GM23338 (cell line): ENCODE data around the gene WNT11. TPM values are rescaled to one million over a fixed set of nuclear protein-coding genes. Genes with fewer than 3 reads are reported as not detected.

Source experiments
- ATAC-seq: fragments of 200-7000 bp; cut with Tn5 transposase; 3 replicates; pipeline ENCODE4 v1.9.1; 2020
- DNase-seq: peaks from one replicate; pipeline ENCODE4 v3.0.0-alpha.2; 2015; ENCODE audit warnings: low spot score
- H2AFZ ChIP-seq: fragments of 200-600 bp; sonication (generic); 2 replicates; pipeline ENCODE4 v1.8.0; 2016; ENCODE audit warnings: antibody characterized with exemption, mild to moderate bottlenecking, moderate library complexity
- H3F3A ChIP-seq: fragments of 200-600 bp; sonication (generic); replicated peaks from 2 replicates; pipeline ENCODE4 v1.8.0; 2017; ENCODE audit warnings: antibody characterized with exemption, mixed run types, low read depth
- H3K27ac ChIP-seq: fragments of 200-600 bp; sonication (generic); 2 replicates; pipeline ENCODE4 v1.6.1; 2016; ENCODE audit warnings: low read depth
- H3K27me3 ChIP-seq: fragments of 200-600 bp; sonication (generic); 2 replicates; pipeline ENCODE4 v1.8.0; 2016; ENCODE audit warnings: mild to moderate bottlenecking, mixed run types, moderate library complexity; ENCODE audit not compliant: insufficient read depth
- H3K36me3 ChIP-seq: fragments of 200-600 bp; sonication (generic); 2 replicates; pipeline ENCODE4 v1.8.0; 2016; ENCODE audit warnings: mild to moderate bottlenecking; ENCODE audit not compliant: insufficient read depth
- H3K4me1 ChIP-seq: fragments of 200-600 bp; sonication (generic); 2 replicates; pipeline ENCODE4 v1.8.0; 2016; ENCODE audit warnings: mild to moderate bottlenecking, moderate library complexity; ENCODE audit not compliant: insufficient read depth
- H3K4me2 ChIP-seq: fragments of 200-600 bp; sonication (generic); 2 replicates; pipeline ENCODE4 v1.7.1; 2017; ENCODE audit warnings: mixed run types
- H3K4me3 ChIP-seq: fragments of 200-600 bp; sonication (generic); 2 replicates; pipeline ENCODE4 v1.6.1; 2016; ENCODE audit warnings: mixed run types
- H3K79me2 ChIP-seq: fragments of 200-600 bp; sonication (generic); replicated peaks from 2 replicates; pipeline ENCODE4 v1.8.0; 2017; ENCODE audit warnings: mild to moderate bottlenecking; ENCODE audit not compliant: insufficient read depth
- H3K9me2 ChIP-seq: fragments of 200-600 bp; sonication (generic); 2 replicates; pipeline ENCODE4 v1.8.0; 2017; ENCODE audit not compliant: insufficient read depth
- H4K20me1 ChIP-seq: fragments of 200-600 bp; sonication (generic); replicated peaks from 2 replicates; pipeline ENCODE4 v1.8.0; 2017; ENCODE audit warnings: mild to moderate bottlenecking; ENCODE audit not compliant: insufficient read depth
- H3K27ac Mint-ChIP-seq: 2 replicates; pipeline ENCODE4 v1.8.0; 2020; ENCODE audit warnings: inconsistent platforms, mild to moderate bottlenecking, moderate library complexity, mixed read lengths
- H3K27me3 Mint-ChIP-seq: 3 replicates; pipeline ENCODE4 v1.8.0; 2022; ENCODE audit warnings: low read depth, mild to moderate bottlenecking, moderate library complexity, mixed read lengths, inconsistent platforms; ENCODE audit not compliant: insufficient read depth, poor library complexity
- H3K36me3 Mint-ChIP-seq: 3 replicates; pipeline ENCODE4 v1.8.0; 2021; ENCODE audit warnings: low read depth, mild to moderate bottlenecking, inconsistent platforms, moderate library complexity, mixed read lengths
- H3K4me1 Mint-ChIP-seq: 3 replicates; pipeline ENCODE4 v1.8.0; 2020; ENCODE audit warnings: mild to moderate bottlenecking, inconsistent platforms, mixed read lengths
- H3K4me3 Mint-ChIP-seq: 3 replicates; pipeline ENCODE4 v1.8.0; 2021; ENCODE audit warnings: moderate library complexity, mild to moderate bottlenecking, inconsistent platforms, mixed read lengths
- H3K9me3 Mint-ChIP-seq: 3 replicates; pipeline ENCODE4 v1.8.0; 2020; ENCODE audit warnings: moderate library complexity, mild to moderate bottlenecking, inconsistent platforms, mixed read lengths
- CREB1 ChIP-seq: fragments of 250-450 bp; sonication (Bioruptor Pico); IDR thresholded peaks from 2 replicates; pipeline ENCODE4 v1.5.0; 2020; ENCODE audit warnings: low read depth, mild to moderate bottlenecking, moderate library complexity
- EZH2 ChIP-seq: fragments of 200-600 bp; sonication (generic); IDR thresholded peaks from one replicate; pipeline ENCODE4 v1.8.0; 2017; ENCODE audit warnings: antibody characterized with exemption, mild to moderate bottlenecking, low read depth; ENCODE audit not compliant: unreplicated experiment
- EZH2phosphoT487 ChIP-seq: fragments of 200-600 bp; sonication (generic); IDR thresholded peaks from one replicate; pipeline ENCODE4 v1.8.1; 2018; ENCODE audit warnings: antibody characterized with exemption; ENCODE audit not compliant: unreplicated experiment
- JUNB ChIP-seq: IDR thresholded peaks from one replicate; pipeline ENCODE4 v1.6.1; 2016; ENCODE audit warnings: antibody characterized with exemption; ENCODE audit not compliant: unreplicated experiment
- NANOG ChIP-seq: IDR thresholded peaks from 2 replicates; pipeline ENCODE4 v1.6.1; 2016; ENCODE audit warnings: antibody characterized with exemption, borderline replicate concordance
- STAT1 ChIP-seq: IDR thresholded peaks from one replicate; pipeline ENCODE4 v1.6.1; 2016; ENCODE audit warnings: antibody characterized with exemption; ENCODE audit not compliant: unreplicated experiment
- ZNF331 ChIP-seq: fragments of 250-450 bp; sonication (Bioruptor Pico); IDR thresholded peaks from 2 replicates; pipeline ENCODE4 v1.5.0; 2020; ENCODE audit warnings: low read depth, mild to moderate bottlenecking, moderate library complexity
- polyA plus RNA-seq: library from polyadenylated mRNA; unstranded; fragments of >200 nt; fragmentation: Nextera tagmentation; extraction: Ambion mirVana; gene quantifications from 2 replicates; pipeline ENCODE4 v1.2.1, GENCODE V29; 2016
- total RNA-seq: library from RNA; depleted of rRNA; stranded (reverse); fragments of >200 nt; shearing (Covaris generic); gene quantifications from 2 replicates; pipeline ENCODE4 v1.2.3, GENCODE V29; 2014
- TF ChIP-seq, protein P1 (sequence below): IDR thresholded peaks from 2 replicates; pipeline ENCODE4 v1.6.1; 2016; ENCODE audit warnings: antibody characterized with exemption
- TF ChIP-seq, protein P2 (sequence below), 2 experiments: fragments of 200-600 bp in 1 of 2; sonication (generic) in 1 of 2; conservative IDR thresholded peaks; 2 replicates each; pipeline versions ENCODE4 v1.5.1 to v1.6.1; 2016 to 2017; ENCODE audit warnings: antibody characterized with exemption in 2 of 2, low read depth in 2 of 2, mild to moderate bottlenecking in 2 of 2, moderate library complexity in 1 of 2
- TF ChIP-seq, protein P3 (sequence below): fragments of 250-450 bp; sonication (Bioruptor Pico); IDR thresholded peaks from 2 replicates; pipeline ENCODE4 v1.5.0; 2020; ENCODE audit warnings: mild to moderate bottlenecking, moderate library complexity

WNT11 gene
- total and polyA plus RNA-seq, 2 experiments from 2014 or later = 0.44 to 0.56 TPM

DNA sequence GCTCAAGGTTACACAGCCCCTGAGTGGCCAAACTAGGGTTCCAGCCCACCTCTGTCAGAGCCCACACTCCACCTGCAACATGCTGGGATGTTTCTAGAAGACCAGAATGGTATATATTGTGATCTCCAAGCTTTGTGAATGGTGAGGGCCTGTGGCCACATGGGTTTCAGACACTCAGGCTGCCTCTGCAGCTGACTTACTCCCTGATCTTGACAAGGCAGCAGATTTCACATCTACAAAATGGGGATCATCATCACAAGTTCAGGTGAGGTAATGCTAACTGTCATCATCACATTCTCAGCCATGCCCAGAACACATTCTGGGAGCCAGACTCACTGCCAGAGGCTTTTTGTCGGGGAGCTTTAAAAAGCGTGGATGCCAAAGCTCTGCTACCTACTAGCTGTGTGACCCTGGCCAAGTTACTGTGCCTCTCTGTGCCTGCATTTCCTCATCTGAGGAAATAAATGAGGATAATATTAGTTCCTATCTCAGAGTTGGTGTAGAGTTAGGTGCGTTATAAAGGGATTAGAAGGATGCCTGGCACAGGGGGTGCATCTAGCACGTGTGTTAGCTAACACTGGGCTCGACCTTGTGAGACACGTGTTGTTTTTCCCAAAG is 24.9 kb upstream of the WNT11 start:
- DNase-seq (no peak), ATAC-seq (no peak)
- Histone ChIP-seq H2AFZ (no peak overlapping the region), H3K4me1 (peaks cover 5% of the 10 kb centered on the region; the same call in 1 of the 2 replicates), H4K20me1 (no peaks in the 10 kb centered on the region), H3K27me3 (no peaks in the 10 kb centered on the region), H3K9me2 (no peaks in the 10 kb centered on the region), H3K4me2 (no peak overlapping the region), H3K27ac (no peak overlapping the region), H3F3A (peaks cover 6% of the 10 kb centered on the region; the same call in 1 of the 2 replicates), H3K79me2 (no peaks in the 10 kb centered on the region), H3K36me3 (no peaks in the 10 kb centered on the region), H3K4me3 (no peak overlapping the region)
- H3K27ac Mint-ChIP-seq = no peak overlapping the region
- peaks cover 4% of the 10 kb centered on the region; the same call in 2 of the 3 replicates for H3K36me3 Mint-ChIP-seq
- H3K27me3 Mint-ChIP-seq = peaks cover 25% of the 10 kb centered on the region
- H3K4me1 Mint-ChIP-seq = peaks cover 3% of the 10 kb centered on the region; the same call in 1 of the 3 replicates
- H3K4me3 Mint-ChIP-seq = no peak overlapping the region
- no peak for TF ChIP-seq EZH2phosphoT487
- no peak for TF ChIP-seq ZNF331 (CRISPR knock-in tag)
- TF ChIP-seq, protein P1, sequence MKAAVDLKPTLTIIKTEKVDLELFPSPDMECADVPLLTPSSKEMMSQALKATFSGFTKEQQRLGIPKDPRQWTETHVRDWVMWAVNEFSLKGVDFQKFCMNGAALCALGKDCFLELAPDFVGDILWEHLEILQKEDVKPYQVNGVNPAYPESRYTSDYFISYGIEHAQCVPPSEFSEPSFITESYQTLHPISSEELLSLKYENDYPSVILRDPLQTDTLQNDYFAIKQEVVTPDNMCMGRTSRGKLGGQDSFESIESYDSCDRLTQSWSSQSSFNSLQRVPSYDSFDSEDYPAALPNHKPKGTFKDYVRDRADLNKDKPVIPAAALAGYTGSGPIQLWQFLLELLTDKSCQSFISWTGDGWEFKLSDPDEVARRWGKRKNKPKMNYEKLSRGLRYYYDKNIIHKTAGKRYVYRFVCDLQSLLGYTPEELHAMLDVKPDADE = no peak
- TF ChIP-seq NANOG = no peak
- TF ChIP-seq, protein P2, sequence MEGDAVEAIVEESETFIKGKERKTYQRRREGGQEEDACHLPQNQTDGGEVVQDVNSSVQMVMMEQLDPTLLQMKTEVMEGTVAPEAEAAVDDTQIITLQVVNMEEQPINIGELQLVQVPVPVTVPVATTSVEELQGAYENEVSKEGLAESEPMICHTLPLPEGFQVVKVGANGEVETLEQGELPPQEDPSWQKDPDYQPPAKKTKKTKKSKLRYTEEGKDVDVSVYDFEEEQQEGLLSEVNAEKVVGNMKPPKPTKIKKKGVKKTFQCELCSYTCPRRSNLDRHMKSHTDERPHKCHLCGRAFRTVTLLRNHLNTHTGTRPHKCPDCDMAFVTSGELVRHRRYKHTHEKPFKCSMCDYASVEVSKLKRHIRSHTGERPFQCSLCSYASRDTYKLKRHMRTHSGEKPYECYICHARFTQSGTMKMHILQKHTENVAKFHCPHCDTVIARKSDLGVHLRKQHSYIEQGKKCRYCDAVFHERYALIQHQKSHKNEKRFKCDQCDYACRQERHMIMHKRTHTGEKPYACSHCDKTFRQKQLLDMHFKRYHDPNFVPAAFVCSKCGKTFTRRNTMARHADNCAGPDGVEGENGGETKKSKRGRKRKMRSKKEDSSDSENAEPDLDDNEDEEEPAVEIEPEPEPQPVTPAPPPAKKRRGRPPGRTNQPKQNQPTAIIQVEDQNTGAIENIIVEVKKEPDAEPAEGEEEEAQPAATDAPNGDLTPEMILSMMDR (conservative IDR thresholded peaks at IDR 0.05; ENCODE audit: low read depth in 2 of 2) = no peak
- no peak for TF ChIP-seq EZH2
- TF ChIP-seq CREB1 (CRISPR knock-in tag) = no peak
- TF ChIP-seq JUNB = no peak
- TF ChIP-seq STAT1 = no peak
- TF ChIP-seq, protein P3, sequence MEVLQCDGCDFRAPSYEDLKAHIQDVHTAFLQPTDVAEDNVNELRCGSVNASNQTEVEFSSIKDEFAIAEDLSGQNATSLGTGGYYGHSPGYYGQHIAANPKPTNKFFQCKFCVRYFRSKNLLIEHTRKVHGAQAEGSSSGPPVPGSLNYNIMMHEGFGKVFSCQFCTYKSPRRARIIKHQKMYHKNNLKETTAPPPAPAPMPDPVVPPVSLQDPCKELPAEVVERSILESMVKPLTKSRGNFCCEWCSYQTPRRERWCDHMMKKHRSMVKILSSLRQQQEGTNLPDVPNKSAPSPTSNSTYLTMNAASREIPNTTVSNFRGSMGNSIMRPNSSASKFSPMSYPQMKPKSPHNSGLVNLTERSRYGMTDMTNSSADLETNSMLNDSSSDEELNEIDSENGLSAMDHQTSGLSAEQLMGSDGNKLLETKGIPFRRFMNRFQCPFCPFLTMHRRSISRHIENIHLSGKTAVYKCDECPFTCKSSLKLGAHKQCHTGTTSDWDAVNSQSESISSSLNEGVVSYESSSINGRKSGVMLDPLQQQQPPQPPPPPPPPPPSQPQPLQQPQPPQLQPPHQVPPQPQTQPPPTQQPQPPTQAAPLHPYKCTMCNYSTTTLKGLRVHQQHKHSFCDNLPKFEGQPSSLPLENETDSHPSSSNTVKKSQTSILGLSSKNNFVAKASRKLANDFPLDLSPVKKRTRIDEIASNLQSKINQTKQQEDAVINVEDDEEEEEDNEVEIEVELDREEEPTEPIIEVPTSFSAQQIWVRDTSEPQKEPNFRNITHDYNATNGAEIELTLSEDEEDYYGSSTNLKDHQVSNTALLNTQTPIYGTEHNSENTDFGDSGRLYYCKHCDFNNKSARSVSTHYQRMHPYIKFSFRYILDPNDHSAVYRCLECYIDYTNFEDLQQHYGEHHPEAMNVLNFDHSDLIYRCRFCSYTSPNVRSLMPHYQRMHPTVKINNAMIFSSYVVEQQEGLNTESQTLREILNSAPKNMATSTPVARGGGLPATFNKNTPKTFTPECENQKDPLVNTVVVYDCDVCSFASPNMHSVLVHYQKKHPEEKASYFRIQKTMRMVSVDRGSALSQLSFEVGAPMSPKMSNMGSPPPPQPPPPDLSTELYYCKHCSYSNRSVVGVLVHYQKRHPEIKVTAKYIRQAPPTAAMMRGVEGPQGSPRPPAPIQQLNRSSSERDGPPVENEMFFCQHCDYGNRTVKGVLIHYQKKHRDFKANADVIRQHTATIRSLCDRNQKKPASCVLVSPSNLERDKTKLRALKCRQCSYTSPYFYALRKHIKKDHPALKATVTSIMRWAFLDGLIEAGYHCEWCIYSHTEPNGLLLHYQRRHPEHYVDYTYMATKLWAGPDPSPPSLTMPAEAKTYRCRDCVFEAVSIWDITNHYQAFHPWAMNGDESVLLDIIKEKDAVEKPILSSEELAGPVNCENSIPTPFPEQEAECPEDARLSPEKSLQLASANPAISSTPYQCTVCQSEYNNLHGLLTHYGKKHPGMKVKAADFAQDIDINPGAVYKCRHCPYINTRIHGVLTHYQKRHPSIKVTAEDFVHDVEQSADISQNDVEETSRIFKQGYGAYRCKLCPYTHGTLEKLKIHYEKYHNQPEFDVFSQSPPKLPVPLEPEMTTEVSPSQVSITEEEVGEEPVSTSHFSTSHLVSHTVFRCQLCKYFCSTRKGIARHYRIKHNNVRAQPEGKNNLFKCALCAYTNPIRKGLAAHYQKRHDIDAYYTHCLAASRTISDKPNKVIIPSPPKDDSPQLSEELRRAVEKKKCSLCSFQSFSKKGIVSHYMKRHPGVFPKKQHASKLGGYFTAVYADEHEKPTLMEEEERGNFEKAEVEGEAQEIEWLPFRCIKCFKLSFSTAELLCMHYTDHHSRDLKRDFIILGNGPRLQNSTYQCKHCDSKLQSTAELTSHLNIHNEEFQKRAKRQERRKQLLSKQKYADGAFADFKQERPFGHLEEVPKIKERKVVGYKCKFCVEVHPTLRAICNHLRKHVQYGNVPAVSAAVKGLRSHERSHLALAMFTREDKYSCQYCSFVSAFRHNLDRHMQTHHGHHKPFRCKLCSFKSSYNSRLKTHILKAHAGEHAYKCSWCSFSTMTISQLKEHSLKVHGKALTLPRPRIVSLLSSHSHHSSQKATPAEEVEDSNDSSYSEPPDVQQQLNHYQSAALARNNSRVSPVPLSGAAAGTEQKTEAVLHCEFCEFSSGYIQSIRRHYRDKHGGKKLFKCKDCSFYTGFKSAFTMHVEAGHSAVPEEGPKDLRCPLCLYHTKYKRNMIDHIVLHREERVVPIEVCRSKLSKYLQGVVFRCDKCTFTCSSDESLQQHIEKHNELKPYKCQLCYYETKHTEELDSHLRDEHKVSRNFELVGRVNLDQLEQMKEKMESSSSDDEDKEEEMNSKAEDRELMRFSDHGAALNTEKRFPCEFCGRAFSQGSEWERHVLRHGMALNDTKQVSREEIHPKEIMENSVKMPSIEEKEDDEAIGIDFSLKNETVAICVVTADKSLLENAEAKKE = no peak
- peaks cover 10% of the 10 kb centered on the region for H3K9me3 Mint-ChIP-seq
